ENCODE measurements around the gene ENOX1.

Gene ENOX1

GRCh38 chr13:43546251-43546650 is 240.5 kb downstream of the ENOX1 start:
- DNase-seq (ENCODE audit: low read depth), result no peak

- no peak for DNase-seq (ENCODE audit: low read depth)
Observed at GRCh38 chr13:43545317-43545874, 241.4 kb downstream of the ENOX1 start.

- DNase-seq (ENCODE audit: low read depth), result no peak
Observed at GRCh38 chr13:43544631-43545030, 242.1 kb downstream of the ENOX1 start.

- no peak for DNase-seq (ENCODE audit: low read depth)
Observed at GRCh38 chr13:43544011-43544410, 242.8 kb downstream of the ENOX1 start.

GRCh38 chr13:43543331-43543730 is 243.4 kb downstream of the ENOX1 start:
- DNase-seq (ENCODE audit: low read depth), result no peak

GRCh38 chr13:43537124-43537523 is 249.6 kb downstream of the ENOX1 start:
- DNase-seq (ENCODE audit: low read depth), result no peak

- DNase-seq (ENCODE audit: low read depth), result no peak
Observed at GRCh38 chr13:43529796-43530195, 257.0 kb downstream of the ENOX1 start.

GRCh38 chr13:43528992-43529391 is 257.8 kb downstream of the ENOX1 start:
- DNase-seq (ENCODE audit: low read depth), result no peak

- no peak for DNase-seq (ENCODE audit: low read depth)
Observed at GRCh38 chr13:43522788-43523187, 264.0 kb downstream of the ENOX1 start.

- DNase-seq (ENCODE audit: low read depth), result no peak
Observed at GRCh38 chr13:43520351-43520750, 266.4 kb downstream of the ENOX1 start.

GRCh38 chr13:43518833-43519232 is 267.9 kb downstream of the ENOX1 start:
- no peak for DNase-seq (ENCODE audit: low read depth)

GRCh38 chr13:43516401-43516833 is 270.4 kb downstream of the ENOX1 start:
- DNase-seq (ENCODE audit: low read depth), result no peak

- DNase-seq (ENCODE audit: low read depth), result no peak
Observed at GRCh38 chr13:43515531-43515930, 271.2 kb downstream of the ENOX1 start.

- no peak for DNase-seq (ENCODE audit: low read depth)
Observed at GRCh38 chr13:43514311-43514710, 272.5 kb downstream of the ENOX1 start.

- DNase-seq (ENCODE audit: low read depth), result no peak
Observed at GRCh38 chr13:43512221-43512620, 274.6 kb downstream of the ENOX1 start.

GRCh38 chr13:43510956-43511901 is 275.5 kb downstream of the ENOX1 start:
- DNase-seq (ENCODE audit: low read depth), result no peak

- DNase-seq (ENCODE audit: low read depth), result no peak
Observed at GRCh38 chr13:43495732-43496131, 291.0 kb downstream of the ENOX1 start.

GRCh38 chr13:43494206-43494605 is 292.6 kb downstream of the ENOX1 start:
- DNase-seq (ENCODE audit: low read depth), result no peak

GRCh38 chr13:43493496-43494000 is 293.2 kb downstream of the ENOX1 start:
- no peak for DNase-seq (ENCODE audit: low read depth)

- no peak for DNase-seq (ENCODE audit: low read depth)
Observed at GRCh38 chr13:43492745-43493144, 294.0 kb downstream of the ENOX1 start.

- no peak for DNase-seq (ENCODE audit: low read depth)
Observed at GRCh38 chr13:43492311-43492710, 294.5 kb downstream of the ENOX1 start.

GRCh38 chr13:43489233-43489632 is 297.5 kb downstream of the ENOX1 start:
- DNase-seq (ENCODE audit: low read depth), result no peak

GRCh38 chr13:43487885-43488284 is 298.9 kb downstream of the ENOX1 start:
- no peak for DNase-seq (ENCODE audit: low read depth)
